H9 (cell line): ENCODE data around the gene RNF167. TPM values are rescaled to one million over a fixed set of nuclear protein-coding genes. Genes with fewer than 3 reads are reported as not detected.

ENCODE experiments used
- DNase-seq: peaks from one replicate; pipeline ENCODE4 v3.0.0-alpha.2; 2017
- H2AFZ ChIP-seq: one replicate; pipeline ENCODE4 v1.6.1; 2013; ENCODE audit warnings: mild to moderate bottlenecking, low read length, control low read depth, moderate library complexity
- H2AK5ac ChIP-seq: 2 replicates; pipeline ENCODE4 v1.6.1; 2013; ENCODE audit warnings: low read length, control low read depth, mixed read lengths; ENCODE audit not compliant: insufficient read length
- H2BK120ac ChIP-seq: one replicate; pipeline ENCODE4 v1.6.1; 2013; ENCODE audit warnings: low read depth, mild to moderate bottlenecking, low read length, control low read depth, inconsistent platforms; ENCODE audit not compliant: poor library complexity, severe bottlenecking
- H2BK12ac ChIP-seq: 2 replicates; pipeline ENCODE4 v1.6.1; 2013; ENCODE audit warnings: low read length, control low read depth, mixed read lengths, low read depth; ENCODE audit not compliant: insufficient read length
- H2BK15ac ChIP-seq: 2 replicates; pipeline ENCODE4 v1.6.1; 2013; ENCODE audit warnings: low read depth, low read length, control low read depth
- H2BK20ac ChIP-seq: one replicate; pipeline ENCODE4 v1.6.1; 2013; ENCODE audit warnings: low read depth, mild to moderate bottlenecking, low read length, control low read depth, inconsistent platforms; ENCODE audit not compliant: poor library complexity, severe bottlenecking
- H2BK5ac ChIP-seq: 2 replicates; pipeline ENCODE4 v1.6.1; 2013; ENCODE audit warnings: low read length, control low read depth, mixed read lengths; ENCODE audit not compliant: insufficient read length
- H3K14ac ChIP-seq: 2 replicates; pipeline ENCODE4 v1.6.1; 2013; ENCODE audit warnings: low read length, control low read depth; ENCODE audit not compliant: insufficient read depth
- H3K18ac ChIP-seq: 2 replicates; pipeline ENCODE4 v1.6.1; 2013; ENCODE audit warnings: low read depth, mild to moderate bottlenecking, mixed read lengths, low read length, control low read depth; ENCODE audit not compliant: insufficient read length
- H3K23ac ChIP-seq: 2 replicates; pipeline ENCODE4 v1.6.1; 2013; ENCODE audit warnings: low read length, control low read depth, mixed read lengths, low read depth; ENCODE audit not compliant: insufficient read length
- H3K23me2 ChIP-seq: 2 replicates; pipeline ENCODE4 v1.6.1; 2013; ENCODE audit warnings: low read depth, mild to moderate bottlenecking, mixed read lengths, low read length, control low read depth; ENCODE audit not compliant: insufficient read length, poor library complexity, severe bottlenecking
- H3K27ac ChIP-seq: 2 replicates; pipeline ENCODE4 v1.5.1; 2013; ENCODE audit warnings: low read length, control low read depth, mixed read lengths, low read depth; ENCODE audit not compliant: insufficient read length
- H3K27me3 ChIP-seq: 2 replicates; pipeline ENCODE4 v1.6.1; 2013; ENCODE audit warnings: low read length, control low read depth, inconsistent platforms; ENCODE audit not compliant: insufficient read depth
- H3K4ac ChIP-seq: 2 replicates; pipeline ENCODE4 v1.6.1; 2013; ENCODE audit warnings: low read depth, mild to moderate bottlenecking, control low read depth, inconsistent platforms, low read length, moderate library complexity
- H3K4me1 ChIP-seq: 2 replicates; pipeline ENCODE4 v1.6.1; 2013; ENCODE audit warnings: low read length, control low read depth, inconsistent platforms; ENCODE audit not compliant: insufficient read depth
- H3K4me2 ChIP-seq: 2 replicates; pipeline ENCODE4 v1.6.1; 2013; ENCODE audit warnings: low read length, control low read depth, mixed read lengths; ENCODE audit not compliant: insufficient read length, insufficient read depth
- H3K56ac ChIP-seq: 2 replicates; pipeline ENCODE4 v1.6.1; 2013; ENCODE audit warnings: low read depth, mild to moderate bottlenecking, mixed read lengths, low read length, control low read depth; ENCODE audit not compliant: insufficient read length
- H3K79me1 ChIP-seq: 2 replicates; pipeline ENCODE4 v1.6.1; 2013; ENCODE audit warnings: low read depth, mild to moderate bottlenecking, moderate library complexity, low read length, control low read depth, inconsistent platforms; ENCODE audit not compliant: insufficient read depth, poor library complexity, severe bottlenecking
- H3K79me2 ChIP-seq: 2 replicates; pipeline ENCODE4 v1.6.1; 2013; ENCODE audit warnings: low read length, control low read depth, inconsistent platforms; ENCODE audit not compliant: insufficient read depth
- H3K9ac ChIP-seq: 2 replicates; pipeline ENCODE4 v1.6.1; 2013; ENCODE audit warnings: low read length, control low read depth, mixed read lengths; ENCODE audit not compliant: insufficient read length; ENCODE audit errors: extremely low read depth
- H3K9me3 ChIP-seq: one replicate; pipeline ENCODE4 v1.6.1; 2013; ENCODE audit warnings: low read depth, low read length, inconsistent platforms; ENCODE audit not compliant: control insufficient read depth
- H3T11ph ChIP-seq: one replicate; pipeline ENCODE4 v1.6.1; 2013; ENCODE audit warnings: mild to moderate bottlenecking, low read length, control low read depth, inconsistent platforms
- H4K20me1 ChIP-seq: one replicate; pipeline ENCODE4 v1.6.1; 2013; ENCODE audit not compliant: control insufficient read depth, insufficient read length, insufficient read depth
- H4K5ac ChIP-seq: 2 replicates; pipeline ENCODE4 v1.6.1; 2013; ENCODE audit warnings: low read depth, mild to moderate bottlenecking, mixed read lengths, low read length, control low read depth; ENCODE audit not compliant: insufficient read length
- H4K8ac ChIP-seq: replicated peaks from 2 replicates; pipeline ENCODE4 v1.6.1; 2013; ENCODE audit warnings: low read length, control low read depth, mixed read lengths, low read depth; ENCODE audit not compliant: insufficient read length
- H4K91ac ChIP-seq: 2 replicates; pipeline ENCODE4 v1.6.1; 2013; ENCODE audit warnings: low read depth, mild to moderate bottlenecking, moderate library complexity, mixed read lengths, low read length, control low read depth; ENCODE audit not compliant: insufficient read length
- H3K27ac Mint-ChIP-seq, 3 experiments: 2 replicates in 2 of 3; 3 replicates in 1 of 3; pipeline ENCODE4 v1.8.0; 2020 to 2021; ENCODE audit warnings: mixed read lengths in 3 of 3, mild to moderate bottlenecking in 1 of 3, moderate library complexity in 1 of 3
- H3K27me3 Mint-ChIP-seq: 2 replicates; pipeline ENCODE4 v1.8.0; 2021; ENCODE audit warnings: low read depth, mild to moderate bottlenecking, moderate library complexity, mixed read lengths
- H3K36me3 Mint-ChIP-seq, 3 experiments: 2 replicates in 2 of 3; 3 replicates in 1 of 3; pipeline ENCODE4 v1.8.0; 2020 to 2021; ENCODE audit warnings: low read depth in 3 of 3, mixed read lengths in 3 of 3; ENCODE audit not compliant: insufficient read depth in 1 of 3
- H3K4me1 Mint-ChIP-seq, 2 experiments: 2 replicates each; pipeline ENCODE4 v1.8.0; 2020; ENCODE audit warnings: mixed read lengths in 2 of 2
- H3K4me3 Mint-ChIP-seq, 2 experiments: 2 replicates in 1 of 2; 3 replicates in 1 of 2; pipeline ENCODE4 v1.8.0; 2020 to 2021; ENCODE audit warnings: mild to moderate bottlenecking in 2 of 2, mixed read lengths in 2 of 2, moderate library complexity in 1 of 2
- H3K9me3 Mint-ChIP-seq, 2 experiments: 2 replicates in 1 of 2; 3 replicates in 1 of 2; pipeline ENCODE4 v1.8.0; 2020; ENCODE audit warnings: mild to moderate bottlenecking in 2 of 2, mixed read lengths in 2 of 2, moderate library complexity in 1 of 2
- CTCF ChIP-seq: fragments of 200-600 bp; sonication (generic); conservative IDR thresholded peaks from 3 replicates; pipeline ENCODE4 v1.8.0; 2021; ENCODE audit warnings: antibody characterized with exemption, mild to moderate bottlenecking
- WGBS: extraction: QIAGEN DNeasy Blood & Tissue Kit; methylation state at CpG from one replicate; pipeline ENCODE4 v1.1.7; 2013; ENCODE audit warnings: missing lambda C conversion rate, low lambda C conversion rate, mixed read lengths; ENCODE audit not compliant: insufficient read length; ENCODE audit errors: extremely low coverage; 5-methylcytosine and 5-hydroxymethylcytosine counted together
- total RNA-seq: library from RNA; stranded (reverse); gene quantifications from 2 replicates; pipeline ENCODE4 v1.2.1, GENCODE V29; 2021

RNF167 gene
- total RNA-seq, 1 experiment from 2014 or later = 134 TPM

GRCh38 chr17:4969047-4969550 lies 29.0 kb downstream of the RNF167 start:
- Mint-ChIP-seq H3K27me3 (peaks cover 14% of the 10 kb centered on the region), H3K4me1 (peaks cover 36 to 38% of the 10 kb centered on the region in 2 experiments), H3K36me3 (peaks cover 32 to 47% (median 47%) of the 10 kb centered on the region in 3 experiments), H3K9me3 (peaks cover 5 to 21% of the 10 kb centered on the region in 2 experiments; a peak in 4 of 5 replicates), H3K27ac (peak overlapping the region in 1 of 3 experiments; percentile 56; a peak in 5 of 7 replicates), H3K4me3 (no peak overlapping the region)
- WGBS = no CpG with 5 or more reads among the region's 15 CpGs
- peaks cover 10% of the 10 kb centered on the region; the same call in 1 of the 2 replicates for H3K4me1 ChIP-seq
- H3K9ac ChIP-seq = peak overlapping the region; percentile 69
- H4K20me1 ChIP-seq = no peaks in the 10 kb centered on the region
- no peak overlapping the region for H3K23ac ChIP-seq
- no peak overlapping the region for H3K4ac ChIP-seq
- no peak for TF ChIP-seq CTCF
- no peak overlapping the region for H4K91ac ChIP-seq
- no peak overlapping the region for H3T11ph ChIP-seq
- H3K27ac ChIP-seq = no peak overlapping the region
- H3K14ac ChIP-seq = peak overlapping the region; percentile 94; the same call in 1 of the 2 replicates
- no peak overlapping the region for H2BK20ac ChIP-seq
- no peak overlapping the region for H2BK5ac ChIP-seq
- no peak overlapping the region for H2AK5ac ChIP-seq
- no peak for DNase-seq
- no peak overlapping the region for H3K56ac ChIP-seq
- no peak overlapping the region for H4K8ac ChIP-seq
- peak overlapping the region; percentile 77 for H3K4me2 ChIP-seq
- peak overlapping the region; percentile 46 for H3K18ac ChIP-seq
- no peak overlapping the region for H2AFZ ChIP-seq
- peaks cover 23% of the 10 kb centered on the region for H3K23me2 ChIP-seq
- no peak overlapping the region for H4K5ac ChIP-seq
- H3K79me2 ChIP-seq = peaks cover 2% of the 10 kb centered on the region; the same call in 1 of the 2 replicates
- no peak overlapping the region for H2BK120ac ChIP-seq
- H3K79me1 ChIP-seq = peaks cover 2% of the 10 kb centered on the region
- no peak overlapping the region for H2BK15ac ChIP-seq
- H2BK12ac ChIP-seq = no peak overlapping the region
- no peaks in the 10 kb centered on the region for H3K9me3 ChIP-seq
- H3K27me3 ChIP-seq = no peaks in the 10 kb centered on the region; the same call in 1 of the 2 replicates
